DMS153 treated with DMSO at 0.1 percent for 48 hours (cell line): Measurements from ENCODE around the gene CTTN.

Experiments
- DNase-seq: peaks from one replicate; lab custom pipeline; 2025; ENCODE audit not compliant: unreplicated experiment; lab: John Stamatoyannopoulos, UW

CTTN gene

DNA sequence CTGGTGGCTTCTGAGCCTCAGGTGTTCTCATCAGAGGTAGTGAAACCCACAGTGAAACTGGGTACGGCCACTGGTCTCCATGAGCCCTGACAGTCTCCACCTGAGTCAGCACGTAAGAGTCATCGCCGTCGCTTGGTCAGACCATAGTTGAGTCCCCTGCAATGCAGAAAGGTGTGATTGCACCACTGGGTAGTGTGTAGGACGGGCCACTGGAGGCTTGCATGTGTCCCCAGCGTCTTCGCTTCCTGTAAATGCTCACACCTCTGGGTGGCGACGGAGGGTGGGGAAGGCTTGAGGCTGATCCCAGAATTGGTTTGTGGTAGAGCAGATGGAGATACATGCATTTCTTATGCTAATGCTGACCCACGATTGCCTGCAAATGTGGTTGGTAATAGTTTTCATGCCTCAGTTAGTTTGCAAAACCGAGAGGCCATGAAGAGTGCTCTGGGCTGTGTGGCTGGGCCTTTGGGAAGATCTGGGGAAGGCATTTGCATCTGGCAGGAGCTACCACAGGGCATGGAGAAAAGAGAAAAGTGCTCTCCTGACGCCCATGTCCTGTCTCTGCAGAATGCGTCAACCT, 26.5 kb downstream of the CTTN start:
- DNase-seq: no peak

DNA sequence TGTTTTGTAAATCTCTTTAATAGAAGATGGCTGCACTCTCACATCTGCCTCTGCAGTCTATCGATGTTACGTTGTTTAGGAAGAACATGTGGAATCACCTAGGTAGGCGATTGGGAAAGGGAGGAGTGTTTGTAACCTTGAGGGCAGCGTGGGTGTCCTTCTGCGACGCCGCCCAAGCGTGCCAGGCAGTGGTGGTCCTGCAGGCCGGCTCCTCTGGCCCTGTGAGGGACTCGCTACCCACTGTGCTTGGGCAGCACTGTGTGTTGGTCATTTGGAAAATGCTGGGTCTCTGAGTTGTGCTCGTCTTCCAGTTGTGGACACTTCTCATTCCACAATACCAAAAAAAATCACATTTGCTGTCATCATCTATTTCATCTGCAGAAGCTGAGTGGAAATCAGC, 29.1 kb downstream of the CTTN start:
- no peak for DNase-seq

DNA sequence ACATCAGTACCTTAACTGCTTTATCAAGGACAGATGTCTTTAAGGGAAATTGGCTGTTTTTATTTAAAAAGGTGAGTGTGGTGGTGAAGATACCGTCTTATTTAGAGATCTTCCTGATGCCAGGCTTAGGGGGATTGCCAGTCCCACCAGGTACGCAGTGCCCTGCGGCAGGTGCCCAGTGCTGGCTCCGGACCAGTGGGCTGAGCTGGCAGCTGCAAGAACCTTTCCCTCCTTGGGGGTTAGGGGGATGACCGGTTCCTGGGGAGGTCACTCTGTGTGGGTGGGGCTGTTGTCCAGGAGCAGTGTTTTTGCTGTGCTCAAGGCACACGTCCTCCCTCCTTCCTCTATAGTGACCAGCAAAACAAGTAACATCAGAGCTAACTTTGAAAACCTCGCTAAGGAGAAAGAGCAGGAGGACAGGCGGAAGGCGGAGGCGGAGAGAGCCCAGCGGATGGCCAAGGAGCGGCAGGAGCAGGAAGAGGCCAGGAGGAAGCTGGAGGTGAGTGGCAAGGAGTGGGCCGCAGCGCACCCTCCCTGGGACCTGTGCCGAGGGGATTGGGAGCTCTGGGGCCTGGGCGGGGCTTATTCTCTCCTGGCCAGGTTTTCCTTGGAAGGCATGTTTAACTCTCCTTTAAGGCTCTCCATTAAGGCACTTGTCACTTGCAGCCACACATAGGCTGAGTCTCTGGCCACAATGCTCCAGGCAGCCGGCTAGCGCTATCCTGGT, 30.5 kb downstream of the CTTN start:
- no peak for DNase-seq

DNA sequence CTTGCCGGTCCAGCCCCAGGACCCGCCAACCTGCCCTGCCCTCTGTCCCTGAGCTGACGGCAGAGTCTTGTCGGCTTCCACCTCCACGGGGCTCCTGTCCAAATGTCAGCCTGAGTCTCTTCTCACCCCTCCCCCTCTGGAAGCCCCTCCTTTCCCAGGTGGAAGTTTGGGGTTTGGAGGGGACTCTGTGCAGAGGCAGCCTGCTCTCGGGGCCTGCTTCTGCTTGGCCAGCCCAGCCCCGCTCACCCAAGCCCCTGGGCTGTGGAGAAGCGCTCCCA, 31.0 kb downstream of the CTTN start:
- DNase-seq: no peak

DNA sequence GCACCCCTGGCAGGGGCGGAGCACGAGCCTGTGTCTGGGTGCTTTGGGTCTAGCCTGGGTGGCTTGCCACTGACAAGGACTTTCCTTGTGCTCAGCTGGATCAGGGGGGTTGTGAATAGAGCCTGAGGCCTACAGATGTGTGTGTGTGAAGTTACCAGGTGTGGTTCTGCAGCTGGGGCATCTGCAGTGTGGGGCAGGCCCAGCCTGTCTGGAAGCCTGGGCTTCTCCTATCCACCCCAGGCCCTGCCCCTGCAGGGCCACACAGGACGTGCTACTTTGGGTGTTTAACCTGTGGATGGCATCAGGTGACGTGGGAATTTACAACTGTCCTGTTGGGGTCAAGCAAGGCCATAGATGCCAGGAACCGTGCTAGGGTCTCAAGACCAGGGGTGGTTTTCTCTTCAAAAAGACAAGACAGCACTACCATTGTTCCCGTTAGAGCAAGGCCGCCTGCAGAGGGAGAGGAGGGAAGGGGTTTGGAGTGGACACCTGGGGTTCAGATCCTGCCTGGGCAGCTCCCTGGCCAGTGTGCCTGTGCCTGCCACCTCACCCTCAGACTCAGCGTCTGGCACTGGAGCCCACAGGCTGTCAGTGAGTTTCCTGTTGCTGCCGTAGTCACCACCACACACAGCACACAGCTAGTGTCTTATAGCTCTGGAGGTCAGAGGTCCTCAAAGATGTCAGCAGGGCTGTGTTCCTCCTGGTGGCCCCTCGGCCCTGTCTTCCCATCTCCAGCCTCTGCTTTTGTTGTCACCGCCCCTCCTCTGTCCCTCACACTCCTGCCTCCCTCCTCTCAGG, 31.6 kb downstream of the CTTN start:
- no peak for DNase-seq

DNA sequence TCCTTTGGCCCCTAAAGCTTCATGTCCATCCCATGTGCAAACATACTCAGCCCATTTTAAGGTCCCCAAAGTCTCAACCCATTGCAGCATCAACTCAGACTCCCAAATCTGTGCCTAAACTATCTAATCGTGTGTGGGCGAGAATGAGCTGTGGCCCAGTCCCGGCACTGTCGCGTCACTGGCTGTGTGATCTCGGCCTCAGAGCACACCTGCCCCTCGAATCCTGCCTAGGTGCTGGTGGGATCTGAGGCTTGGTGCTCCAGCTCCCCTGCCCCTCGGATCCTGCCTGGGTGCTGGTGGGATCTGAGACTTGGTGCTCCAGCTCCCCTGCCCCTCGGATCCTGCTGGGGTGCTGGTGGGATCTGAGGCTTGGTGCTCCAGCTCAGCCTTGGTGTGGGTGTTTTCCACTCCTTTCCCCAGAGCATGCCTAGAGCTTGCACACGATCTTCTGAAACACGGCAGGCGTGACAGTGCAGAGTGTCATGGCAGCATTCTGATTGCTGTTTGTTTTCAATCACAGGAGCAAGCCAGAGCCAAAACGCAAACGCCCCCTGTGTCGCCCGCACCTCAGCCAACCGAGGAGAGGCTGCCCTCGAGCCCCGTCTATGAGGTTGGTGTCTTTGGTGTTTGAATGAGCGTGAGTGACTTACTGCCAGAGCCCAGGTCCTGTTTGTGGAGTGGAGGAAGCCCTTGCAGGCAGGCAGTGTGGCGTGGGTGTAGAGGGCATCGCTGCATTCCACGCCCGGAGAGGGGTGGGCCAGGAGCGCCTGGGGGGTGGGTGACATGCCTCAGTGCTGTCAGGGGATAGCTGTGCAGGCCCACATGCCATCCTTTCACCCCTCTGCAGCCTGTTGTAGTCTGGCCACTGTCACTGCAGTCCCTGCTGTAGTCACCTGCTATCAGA, 32.6 kb downstream of the CTTN start:
- DNase-seq: no peak

DNA sequence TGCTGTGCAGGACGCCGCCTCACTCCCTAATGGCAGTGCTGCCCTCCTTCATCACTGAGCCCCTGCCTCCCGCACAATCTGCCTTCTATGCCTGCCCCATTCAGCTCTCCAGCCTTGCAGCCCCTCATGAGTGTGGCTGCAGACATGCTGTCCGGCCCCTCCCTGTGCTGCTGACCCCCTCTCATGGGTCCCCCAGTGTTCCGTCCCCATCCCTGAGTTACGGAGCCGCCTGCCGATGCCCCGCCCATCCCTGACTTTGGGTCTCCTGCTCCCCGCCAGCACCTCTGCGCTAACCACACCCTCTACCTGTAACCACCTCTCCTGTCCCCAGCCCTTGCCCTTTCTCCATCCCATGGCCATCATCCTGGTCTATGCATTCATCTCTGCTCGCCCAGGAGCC, 33.3 kb downstream of the CTTN start:
- DNase-seq: no peak

DNA sequence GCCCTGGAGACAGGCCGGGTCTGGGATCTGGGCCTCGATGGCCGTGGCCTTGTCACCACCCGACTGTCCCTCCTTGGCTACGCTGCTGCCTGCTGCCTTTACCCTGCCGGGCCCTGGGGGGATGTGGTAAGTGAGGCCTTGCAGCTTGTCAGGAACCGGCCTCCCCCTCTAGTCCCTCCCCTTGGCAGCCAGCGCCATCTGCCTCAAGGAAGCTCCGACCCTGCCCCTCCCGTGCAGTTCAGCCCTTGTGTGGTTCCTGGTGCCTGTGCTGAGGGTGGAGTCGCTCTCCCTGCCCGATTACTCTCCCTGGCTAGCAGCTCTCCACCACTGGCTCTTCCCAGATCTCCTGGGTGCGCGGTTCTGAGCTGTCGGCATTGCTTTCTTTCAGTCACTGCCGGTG, 33.7 kb downstream of the CTTN start:
- DNase-seq: no peak

DNA sequence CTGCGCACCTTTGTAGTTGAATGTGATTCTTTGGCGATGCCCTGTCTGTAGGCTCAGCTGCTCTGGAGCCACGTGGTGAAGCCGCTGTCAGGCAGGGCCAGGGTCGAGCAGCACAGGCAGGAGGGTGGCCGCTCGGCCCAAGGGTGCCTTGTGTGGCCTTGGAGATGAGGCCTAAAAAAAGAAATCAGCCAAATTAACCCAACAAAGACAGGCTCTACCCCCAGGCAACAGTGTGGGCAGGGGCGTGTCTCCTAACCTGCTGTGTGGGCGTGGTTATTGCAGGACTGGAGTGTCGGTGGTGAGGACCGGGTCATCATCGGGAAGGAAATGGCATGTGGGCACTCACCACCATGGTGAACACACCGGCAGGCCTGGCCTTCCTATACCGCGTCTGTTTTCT, 34.3 kb downstream of the CTTN start:
- DNase-seq: no peak

DNA sequence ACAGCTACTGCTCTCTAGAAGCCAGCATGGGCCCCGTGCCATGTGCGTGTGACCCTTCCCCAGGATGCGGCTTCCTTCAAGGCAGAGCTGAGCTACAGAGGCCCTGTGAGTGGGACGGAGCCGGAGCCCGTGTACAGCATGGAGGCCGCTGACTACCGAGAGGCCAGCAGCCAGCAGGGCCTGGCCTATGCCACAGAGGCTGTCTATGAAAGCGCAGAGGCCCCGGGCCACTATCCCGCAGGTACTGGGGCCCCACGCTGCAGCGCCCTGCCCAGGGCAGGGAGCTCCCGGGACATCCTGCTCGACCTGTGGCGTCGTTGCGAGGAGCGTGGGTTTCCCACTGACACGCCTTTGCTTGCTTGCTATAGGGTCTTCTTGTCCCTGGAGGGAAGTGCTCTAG, 34.7 kb downstream of the CTTN start:
- no peak for DNase-seq

DNA sequence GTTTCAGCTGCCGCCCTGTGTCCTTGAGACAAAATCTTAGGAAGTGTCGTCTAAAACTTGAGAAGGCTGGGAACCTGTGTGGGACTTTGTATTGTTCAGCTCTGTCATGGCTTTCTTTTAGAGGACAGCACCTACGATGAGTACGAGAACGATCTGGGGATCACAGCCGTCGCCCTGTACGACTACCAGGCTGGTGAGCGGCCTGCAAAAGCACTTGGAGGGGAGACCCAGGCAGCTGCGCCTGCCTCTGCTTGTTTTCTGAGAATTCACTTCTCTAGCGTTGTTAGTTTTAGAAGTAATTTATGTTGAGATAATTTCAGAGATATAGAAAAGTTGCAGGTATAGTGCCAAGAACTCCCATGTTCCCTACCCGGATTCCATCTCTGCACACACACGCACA, 35.2 kb downstream of the CTTN start:
- DNase-seq: no peak

DNA sequence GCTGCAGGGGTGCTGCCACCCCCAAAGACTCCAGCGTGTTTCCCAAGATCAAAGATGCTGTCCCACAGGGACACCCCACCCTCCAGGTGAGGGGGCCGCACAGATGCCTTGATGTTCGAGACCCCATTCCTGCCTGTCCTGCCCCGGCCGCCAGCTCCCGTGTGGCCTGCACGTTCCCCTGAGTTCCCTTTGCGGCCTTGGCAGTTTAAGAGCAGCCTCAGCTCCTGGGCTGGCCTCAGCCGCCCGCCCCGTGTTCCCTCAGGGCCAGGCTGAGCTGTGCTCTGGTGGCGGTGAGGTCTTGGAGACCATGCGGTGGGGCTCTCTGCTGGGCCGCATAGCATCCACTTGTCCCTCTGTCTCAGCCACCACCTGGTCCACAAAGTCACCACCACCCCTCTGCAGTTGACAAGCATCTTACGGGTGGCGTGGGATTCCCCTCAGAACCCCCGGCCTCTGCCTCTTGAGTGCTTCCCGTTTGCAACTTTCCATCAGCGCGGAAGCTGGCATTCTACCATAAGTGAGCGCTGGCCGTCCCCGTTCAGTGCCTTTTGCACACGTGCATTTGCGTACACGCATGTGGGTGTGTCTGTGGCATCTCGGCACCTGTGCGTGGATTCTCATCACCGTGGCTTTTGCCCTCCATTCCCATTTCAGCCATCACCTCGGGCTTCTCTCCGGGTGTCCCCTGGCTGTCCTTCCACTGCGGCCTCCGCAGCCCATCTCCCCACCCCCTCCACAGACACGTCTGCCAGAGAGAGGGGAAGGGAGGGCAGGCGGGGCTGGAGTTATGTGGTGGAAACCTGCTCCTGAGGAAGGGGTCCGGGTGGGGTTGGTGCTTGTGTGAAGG, 35.9 kb downstream of the CTTN start:
- no peak for DNase-seq

DNA sequence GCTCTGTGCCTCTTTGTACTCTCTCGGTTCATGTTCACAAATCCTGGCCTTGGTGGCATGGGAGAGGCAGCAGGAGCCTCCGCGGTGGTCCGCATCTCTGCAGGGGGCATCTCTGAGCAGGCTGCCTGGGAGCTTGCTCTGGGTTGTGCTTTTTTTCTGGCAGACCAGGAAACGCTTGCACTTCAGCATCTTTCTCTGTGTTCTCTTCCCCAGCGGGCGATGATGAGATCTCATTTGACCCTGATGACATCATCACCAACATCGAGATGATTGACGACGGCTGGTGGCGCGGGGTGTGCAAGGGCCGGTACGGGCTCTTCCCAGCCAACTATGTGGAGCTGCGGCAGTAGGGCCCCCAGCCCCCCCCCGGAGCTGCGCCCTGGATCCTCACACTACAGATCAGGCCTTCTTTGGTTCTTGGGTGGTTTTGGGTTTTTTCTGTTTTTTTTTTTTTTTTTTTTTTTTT, 36.5 kb downstream of the CTTN start:
- no peak for DNase-seq

DNA sequence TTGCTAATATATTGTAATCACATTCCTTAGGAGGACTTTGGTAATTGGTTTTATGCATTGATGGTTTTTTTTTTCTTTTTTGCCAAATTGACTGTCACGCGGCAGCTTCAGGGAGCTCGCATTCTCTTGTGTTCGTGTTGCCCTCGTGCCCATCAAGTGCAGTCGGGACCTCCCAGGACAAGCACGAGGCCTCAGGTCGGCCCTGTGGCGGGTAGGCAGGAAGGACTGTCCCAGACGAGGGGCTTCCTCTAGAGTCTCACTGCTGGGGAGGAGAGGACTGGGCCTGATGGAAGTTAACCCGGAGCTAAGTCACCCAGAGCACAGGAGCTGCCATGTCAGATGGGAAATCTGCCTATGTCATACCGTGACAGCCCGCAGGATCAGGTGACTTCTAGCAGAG, 37.0 kb downstream of the CTTN start:
- no peak for DNase-seq

DNA sequence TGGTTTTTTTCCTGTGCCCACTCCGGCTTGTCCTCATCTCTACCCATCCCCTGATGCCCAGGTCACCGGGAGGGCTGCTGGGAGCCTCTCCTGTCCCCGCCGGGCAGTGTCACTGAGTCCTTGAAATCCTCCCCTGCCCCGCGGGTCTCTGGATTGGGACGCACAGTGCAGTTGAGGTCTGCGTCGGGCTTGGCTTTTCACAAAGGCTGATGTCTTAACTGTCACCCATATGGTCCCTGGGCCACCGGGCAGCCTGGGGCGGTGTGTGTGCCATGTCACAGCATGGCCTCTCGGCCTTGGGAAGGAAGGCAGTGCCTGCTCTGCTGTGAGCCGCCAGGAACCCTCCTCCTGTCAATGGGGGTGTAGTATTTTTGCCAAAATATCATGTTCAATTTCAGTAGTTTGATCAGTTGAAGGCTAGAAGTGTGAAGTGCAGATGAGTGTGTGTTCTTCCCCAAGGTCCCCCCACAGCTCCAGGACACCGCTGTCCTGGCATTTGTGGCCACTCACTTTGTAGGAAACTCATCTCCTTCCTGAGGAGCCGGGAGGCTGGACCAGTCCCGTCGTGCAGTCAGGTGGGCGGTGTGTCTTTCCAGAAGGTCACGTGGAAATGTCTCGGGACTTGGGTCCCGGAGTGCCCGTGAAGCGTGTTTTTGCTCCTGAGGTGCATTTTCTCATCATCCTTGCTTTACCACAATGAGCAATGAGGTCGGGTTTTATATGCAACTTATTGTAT, 37.6 kb downstream of the CTTN start:
- DNase-seq: no peak

DNA sequence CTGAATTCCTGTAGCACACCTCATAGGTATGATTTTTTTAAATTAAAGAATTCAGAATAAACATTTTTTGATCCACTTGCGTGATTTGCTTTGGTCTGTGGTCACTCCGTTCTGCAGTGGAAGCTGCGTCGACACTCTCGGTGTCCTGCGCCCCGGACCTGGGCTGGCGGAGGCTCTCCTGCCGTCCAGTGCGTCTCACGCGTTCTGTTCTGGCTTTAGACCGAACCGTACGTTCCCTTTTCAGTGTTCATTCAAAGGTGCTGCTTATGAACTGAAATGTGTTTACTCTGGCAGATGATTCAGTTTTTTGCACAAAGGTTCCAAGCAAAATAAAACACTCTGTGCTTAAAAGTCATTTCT, 38.2 kb downstream of the CTTN start:
- DNase-seq: no peak

DNA sequence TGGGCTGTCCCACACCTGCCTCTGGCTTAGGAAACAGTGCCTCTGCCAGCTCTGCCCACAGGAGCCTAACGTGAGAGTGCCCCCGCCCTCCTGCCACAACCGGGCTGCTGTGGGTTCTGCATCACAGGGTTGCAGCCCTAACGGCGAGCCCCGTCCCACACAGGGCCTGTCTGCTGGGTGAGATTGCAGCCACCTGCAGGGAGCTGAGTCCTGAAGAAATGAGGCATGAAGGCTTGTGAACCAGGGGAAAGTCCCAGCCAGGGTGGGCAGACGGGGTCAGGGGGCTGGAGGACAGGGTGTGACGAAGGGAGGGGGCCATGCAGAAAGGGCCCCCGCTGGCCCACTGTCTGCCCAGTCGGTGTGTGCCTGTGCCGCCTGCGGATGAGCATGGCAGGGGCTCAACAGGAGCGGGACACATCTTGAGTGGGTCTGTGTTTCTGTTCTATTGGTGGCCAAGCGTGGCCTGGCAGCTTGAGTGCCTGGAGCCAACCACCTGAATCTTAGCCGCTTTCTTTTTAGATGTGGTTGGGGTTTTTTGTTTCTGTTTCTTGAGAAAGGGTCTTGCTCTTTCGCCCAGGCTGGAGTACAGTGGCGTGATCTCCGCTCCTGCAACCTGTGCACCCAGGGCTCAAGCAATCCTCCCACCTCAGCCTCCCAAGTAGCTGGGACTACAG, 38.9 kb downstream of the CTTN start:
- DNase-seq: no peak

DNA sequence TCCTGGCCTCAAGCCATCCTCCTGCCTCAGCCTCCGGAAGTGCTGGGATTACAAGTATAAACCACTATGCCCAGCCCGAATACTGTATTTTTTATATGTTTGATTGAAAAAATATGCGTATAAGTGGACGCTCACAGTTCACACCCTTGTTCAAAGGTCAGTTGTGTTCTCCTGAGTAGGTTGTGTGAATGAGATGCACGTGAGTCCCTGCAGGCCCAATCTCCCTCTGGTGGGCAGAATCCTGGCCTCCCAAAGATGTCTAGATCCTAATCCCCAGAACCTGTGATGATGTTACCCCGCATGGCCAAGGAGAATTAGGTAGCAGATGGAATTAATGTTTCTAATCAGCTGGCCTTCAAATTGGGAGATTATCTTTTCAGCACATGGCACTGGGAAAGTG, 41.9 kb downstream of the CTTN start:
- no peak for DNase-seq

DNA sequence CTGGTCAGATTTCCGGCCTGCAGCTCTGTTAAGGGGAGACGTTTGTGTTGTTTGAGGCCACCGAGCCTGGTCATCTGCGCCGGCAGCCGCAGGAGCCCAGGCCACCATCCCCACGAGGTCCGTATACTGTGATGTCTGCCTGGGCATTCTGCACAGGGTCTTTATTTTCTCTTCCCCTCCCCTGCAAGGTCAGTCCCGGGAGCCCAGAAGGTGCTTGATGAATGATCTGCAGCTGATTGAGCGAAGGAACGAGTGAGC, 45.4 kb downstream of the CTTN start:
- DNase-seq: no peak

DNA sequence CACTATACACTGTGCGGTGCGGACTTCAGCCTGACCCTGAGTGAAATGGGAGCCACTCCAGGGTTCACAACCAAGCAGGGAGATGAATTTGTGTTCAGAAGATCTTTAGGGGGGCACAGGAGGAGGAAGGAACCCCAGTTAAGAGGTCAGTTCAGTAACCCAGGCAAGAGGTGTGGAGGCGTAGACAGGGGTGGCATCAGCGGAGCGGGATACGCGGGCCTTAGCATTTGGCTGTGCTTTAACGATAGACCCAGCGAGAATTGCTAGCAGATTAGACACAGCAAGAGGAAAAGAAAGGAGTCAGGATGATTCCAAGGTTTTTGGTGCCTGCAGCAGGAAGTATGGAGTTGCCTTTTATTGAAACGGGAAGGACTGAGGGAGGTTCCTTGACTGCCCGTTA, 46.8 kb downstream of the CTTN start:
- no peak for DNase-seq
